22Rv1 (cell line): ENCODE data around the gene EME1.
"Not testable (repeated sequence)": the region's sequence is repeated elsewhere in the genome, so short reads cannot be mapped to it uniquely, and the experiment has no call there.

Experiments used
- ZFX ChIP-seq: fragments of 450-650 bp; IDR thresholded peaks from 2 replicates; pipeline ENCODE4 v1.6.1; 2017; ENCODE audit warnings: antibody characterized with exemption, borderline replicate concordance
- TF ChIP-seq, protein P1 (sequence below): fragments of 450-650 bp; IDR thresholded peaks from 2 replicates; pipeline ENCODE4 v1.5.1; 2017; ENCODE audit warnings: mild to moderate bottlenecking

GRCh38 chr17:50398672-50399071, 25.6 kb downstream of the EME1 start:
- TF ChIP-seq, protein P1, sequence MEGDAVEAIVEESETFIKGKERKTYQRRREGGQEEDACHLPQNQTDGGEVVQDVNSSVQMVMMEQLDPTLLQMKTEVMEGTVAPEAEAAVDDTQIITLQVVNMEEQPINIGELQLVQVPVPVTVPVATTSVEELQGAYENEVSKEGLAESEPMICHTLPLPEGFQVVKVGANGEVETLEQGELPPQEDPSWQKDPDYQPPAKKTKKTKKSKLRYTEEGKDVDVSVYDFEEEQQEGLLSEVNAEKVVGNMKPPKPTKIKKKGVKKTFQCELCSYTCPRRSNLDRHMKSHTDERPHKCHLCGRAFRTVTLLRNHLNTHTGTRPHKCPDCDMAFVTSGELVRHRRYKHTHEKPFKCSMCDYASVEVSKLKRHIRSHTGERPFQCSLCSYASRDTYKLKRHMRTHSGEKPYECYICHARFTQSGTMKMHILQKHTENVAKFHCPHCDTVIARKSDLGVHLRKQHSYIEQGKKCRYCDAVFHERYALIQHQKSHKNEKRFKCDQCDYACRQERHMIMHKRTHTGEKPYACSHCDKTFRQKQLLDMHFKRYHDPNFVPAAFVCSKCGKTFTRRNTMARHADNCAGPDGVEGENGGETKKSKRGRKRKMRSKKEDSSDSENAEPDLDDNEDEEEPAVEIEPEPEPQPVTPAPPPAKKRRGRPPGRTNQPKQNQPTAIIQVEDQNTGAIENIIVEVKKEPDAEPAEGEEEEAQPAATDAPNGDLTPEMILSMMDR: not testable (repeated sequence)
- TF ChIP-seq ZFX: not testable (repeated sequence)
